Measurements from ENCODE around the gene TRIM9.

Gene TRIM9

GRCh38 chr14:50932156-50932555 lies 162.7 kb downstream of the TRIM9 start:
- DNase-seq = no peak

DNA sequence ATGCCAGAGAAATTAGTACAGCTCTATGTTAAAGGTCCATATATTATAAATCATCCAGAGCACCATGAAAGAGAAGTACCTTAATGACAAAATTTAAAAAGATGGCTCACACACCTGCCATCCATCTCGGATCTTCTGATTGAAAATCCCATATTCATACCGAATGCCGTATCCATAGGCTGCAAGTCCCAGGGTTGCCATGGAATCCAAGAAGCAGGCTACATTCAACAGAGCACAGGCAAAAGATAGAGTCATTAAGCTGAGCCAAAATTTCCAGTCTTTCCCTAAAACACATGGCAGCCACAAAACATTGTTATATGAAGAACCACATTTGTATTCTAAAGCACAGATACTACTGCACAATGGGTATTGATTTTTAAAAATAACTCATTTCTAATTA lies 163.3 kb downstream of the TRIM9 start:
- DNase-seq = no peak

GRCh38 chr14:50929506-50929905 lies 165.4 kb downstream of the TRIM9 start:
- no peak for DNase-seq

- DNase-seq = peak; percentile 77
Observed at GRCh38 chr14:50928002-50928635, 166.8 kb downstream of the TRIM9 start.

DNA sequence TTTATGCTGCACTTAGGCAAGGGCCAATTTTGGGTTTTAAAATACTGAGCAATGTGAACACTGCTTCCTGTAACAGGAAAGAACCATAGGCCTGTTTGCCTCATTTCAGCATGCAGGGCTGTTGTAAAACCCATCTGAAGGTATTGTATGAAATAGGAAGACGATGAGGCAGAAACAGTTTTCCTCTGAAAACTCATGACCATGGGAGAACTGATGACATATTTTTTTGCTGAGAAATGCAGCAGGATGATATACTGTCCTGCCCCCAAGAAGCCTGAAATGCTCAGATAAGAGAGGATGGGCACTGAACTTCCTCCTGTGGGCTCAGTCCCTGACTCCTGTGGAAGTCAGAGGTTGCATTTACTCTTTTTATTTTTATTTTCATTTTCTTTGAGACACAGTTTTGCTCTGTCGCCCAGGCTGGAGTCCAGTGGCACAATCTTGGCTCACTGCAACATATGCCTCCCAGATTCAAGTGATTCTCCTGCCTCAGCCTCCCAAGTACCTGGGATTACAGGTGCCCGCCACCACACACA lies 168.0 kb downstream of the TRIM9 start:
- DNase-seq = peak; percentile 90
